Smooth muscle cell (in vitro differentiated cells): Measurements from ENCODE around the gene VTA1. TPM values are rescaled to one million over a fixed set of nuclear protein-coding genes. Genes with fewer than 3 reads are reported as not detected.

Source experiments
- DNase-seq: peaks from one replicate; lab custom pipeline; 2025; ENCODE audit not compliant: unreplicated experiment; lab: John Stamatoyannopoulos, UW
- H2AFZ ChIP-seq: fragments of 200-600 bp; sonication (generic); 2 replicates; pipeline ENCODE4 v1.6.0; 2016; ENCODE audit warnings: antibody characterized with exemption, low read depth, mild to moderate bottlenecking
- H3F3A ChIP-seq: fragments of 200-600 bp; sonication (generic); 2 replicates; pipeline ENCODE4 v1.6.0; 2017; ENCODE audit warnings: antibody characterized with exemption, low read depth
- H3K27ac ChIP-seq: fragments of 200-600 bp; sonication (generic); 2 replicates; pipeline ENCODE4 v1.5.1; 2016; ENCODE audit warnings: low read depth, mild to moderate bottlenecking
- H3K27me3 ChIP-seq: fragments of 200-600 bp; sonication (generic); 2 replicates; pipeline ENCODE4 v1.6.1; 2016; ENCODE audit warnings: low read depth, mild to moderate bottlenecking
- H3K36me3 ChIP-seq: fragments of 200-600 bp; sonication (generic); 2 replicates; pipeline ENCODE4 v1.5.1; 2016; ENCODE audit warnings: low read depth
- H3K4me1 ChIP-seq: fragments of 200-600 bp; sonication (generic); 2 replicates; pipeline ENCODE4 v1.5.1; 2016; ENCODE audit warnings: low read depth
- H3K4me2 ChIP-seq: fragments of 200-600 bp; sonication (generic); 2 replicates; pipeline ENCODE4 v1.6.0; 2016; ENCODE audit warnings: mild to moderate bottlenecking
- H3K4me3 ChIP-seq: fragments of 200-600 bp; sonication (generic); 2 replicates; pipeline ENCODE4 v1.5.1; 2016; ENCODE audit warnings: mild to moderate bottlenecking
- H3K79me2 ChIP-seq: fragments of 200-600 bp; sonication (generic); 2 replicates; pipeline ENCODE4 v1.6.0; 2016; ENCODE audit warnings: low read depth, mild to moderate bottlenecking
- H3K9ac ChIP-seq: fragments of 200-600 bp; sonication (generic); 2 replicates; pipeline ENCODE4 v1.6.0; 2016; ENCODE audit warnings: low read depth
- H3K9me3 ChIP-seq: fragments of 200-600 bp; sonication (generic); replicated peaks from 2 replicates; pipeline ENCODE4 v1.5.1; 2016; ENCODE audit warnings: low read depth
- H4K20me1 ChIP-seq: fragments of 200-600 bp; sonication (generic); 2 replicates; pipeline ENCODE4 v1.6.0; 2016; ENCODE audit warnings: low read depth
- WGBS: methylation state at CpG from one replicate; pipeline ENCODE4 v1.1.7; 2016; ENCODE audit warnings: low lambda C conversion rate; 5-methylcytosine and 5-hydroxymethylcytosine counted together
- polyA plus RNA-seq: library from polyadenylated mRNA; unstranded; fragments of >200 nt; fragmentation: Nextera tagmentation; extraction: Ambion mirVana; gene quantifications from 2 replicates; pipeline ENCODE4 v1.2.1, GENCODE V29; 2016
- total RNA-seq: library from RNA; depleted of rRNA; stranded (reverse); fragments of >200 nt; gene quantifications from 2 replicates; pipeline ENCODE4 v1.2.3, GENCODE V29; 2014
- TF ChIP-seq, protein P1 (sequence below): fragments of 200-600 bp; sonication (generic); IDR thresholded peaks from 2 replicates; pipeline ENCODE4 v1.5.1; 2017; ENCODE audit warnings: borderline replicate concordance, mild to moderate bottlenecking, antibody characterized with exemption; ENCODE audit not compliant: insufficient read depth, poor library complexity, severe bottlenecking

The VTA1 gene
- total and polyA plus RNA-seq, 2 experiments from 2014 or later: 58.5 to 94.1 TPM

DNA sequence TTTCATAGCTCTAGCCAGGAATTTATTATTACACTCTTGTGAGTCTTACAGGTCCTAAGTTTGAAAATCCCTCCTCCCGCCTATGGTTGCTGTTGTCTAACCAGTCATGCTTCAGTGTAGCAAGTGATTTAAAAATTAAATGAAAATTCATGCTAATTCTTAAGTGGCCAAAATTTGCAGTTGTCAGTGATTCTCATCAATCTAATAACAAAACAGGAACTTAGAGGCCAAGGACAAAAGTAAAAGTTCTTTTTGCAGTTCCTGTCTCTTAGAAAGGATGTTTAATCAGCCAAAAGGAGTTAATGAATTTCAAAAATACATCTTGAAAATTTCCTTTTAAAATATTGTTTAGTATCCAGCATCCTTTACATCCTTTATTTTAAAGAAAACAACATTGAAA is 36.3 kb downstream of the VTA1 start:
- H3K9ac ChIP-seq: no peak overlapping the region
- H3K79me2 ChIP-seq: no peaks in the 10 kb centered on the region
- no peaks in the 10 kb centered on the region for H3K9me3 ChIP-seq
- no peak for DNase-seq
- H4K20me1 ChIP-seq: no peaks in the 10 kb centered on the region
- no peaks in the 10 kb centered on the region for H3K27me3 ChIP-seq
- no peak overlapping the region for H3K4me2 ChIP-seq
- H3K27ac ChIP-seq: no peak overlapping the region
- no peaks in the 10 kb centered on the region for H3F3A ChIP-seq
- no peak overlapping the region for H2AFZ ChIP-seq
- TF ChIP-seq, protein P1, sequence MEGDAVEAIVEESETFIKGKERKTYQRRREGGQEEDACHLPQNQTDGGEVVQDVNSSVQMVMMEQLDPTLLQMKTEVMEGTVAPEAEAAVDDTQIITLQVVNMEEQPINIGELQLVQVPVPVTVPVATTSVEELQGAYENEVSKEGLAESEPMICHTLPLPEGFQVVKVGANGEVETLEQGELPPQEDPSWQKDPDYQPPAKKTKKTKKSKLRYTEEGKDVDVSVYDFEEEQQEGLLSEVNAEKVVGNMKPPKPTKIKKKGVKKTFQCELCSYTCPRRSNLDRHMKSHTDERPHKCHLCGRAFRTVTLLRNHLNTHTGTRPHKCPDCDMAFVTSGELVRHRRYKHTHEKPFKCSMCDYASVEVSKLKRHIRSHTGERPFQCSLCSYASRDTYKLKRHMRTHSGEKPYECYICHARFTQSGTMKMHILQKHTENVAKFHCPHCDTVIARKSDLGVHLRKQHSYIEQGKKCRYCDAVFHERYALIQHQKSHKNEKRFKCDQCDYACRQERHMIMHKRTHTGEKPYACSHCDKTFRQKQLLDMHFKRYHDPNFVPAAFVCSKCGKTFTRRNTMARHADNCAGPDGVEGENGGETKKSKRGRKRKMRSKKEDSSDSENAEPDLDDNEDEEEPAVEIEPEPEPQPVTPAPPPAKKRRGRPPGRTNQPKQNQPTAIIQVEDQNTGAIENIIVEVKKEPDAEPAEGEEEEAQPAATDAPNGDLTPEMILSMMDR: no peak
- peaks cover 3% of the 10 kb centered on the region for H3K36me3 ChIP-seq
- 95% methylated on average over 1 of the region's 1 CpG for WGBS
- H3K4me1 ChIP-seq: no peaks in the 10 kb centered on the region
- no peak overlapping the region for H3K4me3 ChIP-seq

DNA sequence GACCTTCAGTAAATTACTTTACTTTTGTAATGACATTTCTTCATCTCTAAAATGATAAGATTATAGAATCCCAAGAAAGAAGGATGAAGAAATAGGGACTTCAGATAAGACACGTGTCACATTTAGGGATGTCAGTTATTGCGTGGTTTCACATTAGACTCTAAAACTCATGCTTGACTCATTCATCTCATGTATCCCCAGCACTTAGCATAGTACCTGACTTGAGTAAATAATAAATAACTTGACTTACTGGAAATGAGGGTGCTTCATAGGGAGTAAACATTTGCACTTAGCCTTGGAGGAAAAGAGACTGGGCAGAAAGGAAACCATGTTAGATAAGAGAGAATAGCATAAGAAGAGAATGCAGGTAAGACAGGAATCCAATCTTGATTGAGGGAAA is 37.2 kb downstream of the VTA1 start:
- Histone ChIP-seq H3K9ac (no peak overlapping the region), H4K20me1 (no peaks in the 10 kb centered on the region), H3K27ac (no peak overlapping the region), H3K9me3 (no peaks in the 10 kb centered on the region), H3K4me2 (no peak overlapping the region), H3K36me3 (no peaks in the 10 kb centered on the region), H3K27me3 (no peaks in the 10 kb centered on the region), H3K4me3 (no peak overlapping the region), H3K4me1 (no peaks in the 10 kb centered on the region), H3K79me2 (no peaks in the 10 kb centered on the region), H3F3A (no peaks in the 10 kb centered on the region), H2AFZ (no peak overlapping the region)
- 93% methylated on average over 2 of the region's 2 CpGs for WGBS
- no peak for DNase-seq
- TF ChIP-seq, protein P1: no peak

DNA sequence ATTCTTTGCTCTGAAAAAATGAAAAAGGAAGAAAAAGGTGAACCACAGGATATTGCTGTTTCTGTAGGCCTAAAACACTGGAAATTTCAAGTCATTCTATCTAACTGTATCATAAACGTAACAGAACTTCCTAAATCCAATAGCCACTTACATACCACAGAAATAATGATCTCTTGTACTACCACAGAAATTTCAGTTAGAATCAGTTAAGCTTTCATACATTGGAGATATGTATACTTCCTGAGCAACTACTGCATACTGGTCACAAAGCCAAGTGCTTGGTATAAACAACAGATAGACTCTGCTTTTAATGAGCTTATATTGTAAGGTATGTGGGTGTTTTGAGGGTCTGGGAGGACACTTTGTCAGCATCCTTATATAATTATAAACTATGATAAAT is 38.6 kb downstream of the VTA1 start:
- no peak overlapping the region for H3K9ac ChIP-seq
- no peaks in the 10 kb centered on the region for H3F3A ChIP-seq
- 96% methylated on average over 1 of the region's 1 CpG for WGBS
- H3K79me2 ChIP-seq: no peaks in the 10 kb centered on the region
- no peak overlapping the region for H2AFZ ChIP-seq
- H4K20me1 ChIP-seq: no peaks in the 10 kb centered on the region
- no peak overlapping the region for H3K4me2 ChIP-seq
- TF ChIP-seq, protein P1: no peak
- peaks cover 3% of the 10 kb centered on the region for H3K36me3 ChIP-seq
- no peaks in the 10 kb centered on the region for H3K9me3 ChIP-seq
- no peak for DNase-seq
- no peak overlapping the region for H3K4me3 ChIP-seq
- H3K27me3 ChIP-seq: no peaks in the 10 kb centered on the region
- H3K4me1 ChIP-seq: no peaks in the 10 kb centered on the region
- no peak overlapping the region for H3K27ac ChIP-seq

DNA sequence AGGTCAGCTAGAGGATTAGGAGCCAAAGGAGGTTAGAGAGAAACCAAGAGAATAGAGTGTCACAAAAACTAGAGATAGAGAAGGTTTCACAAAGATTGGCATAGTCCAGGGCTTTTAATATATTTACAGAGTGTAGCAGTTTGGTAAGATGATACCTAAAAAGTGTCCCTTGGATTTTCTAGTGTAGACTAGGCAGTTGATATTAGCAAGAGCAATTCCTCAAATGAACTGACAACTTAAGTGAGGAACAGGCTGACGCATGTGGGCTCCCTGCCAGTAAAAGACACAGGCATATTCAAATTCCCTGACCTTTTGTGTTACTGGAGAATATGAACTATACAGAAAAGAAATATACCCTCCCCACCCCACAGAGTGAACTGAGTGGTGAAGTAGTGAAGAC is 40.1 kb downstream of the VTA1 start:
- 86% methylated on average over 1 of the region's 1 CpG for WGBS

More for the DNA sequence above, 40.1 kb downstream of the VTA1 start:
- no peak for DNase-seq
- Histone ChIP-seq H3K36me3 (peaks cover 4% of the 10 kb centered on the region), H3K9ac (no peak overlapping the region), H3K9me3 (no peaks in the 10 kb centered on the region), H3K4me3 (no peak overlapping the region), H2AFZ (no peak overlapping the region), H3K4me2 (no peak overlapping the region), H3K79me2 (no peaks in the 10 kb centered on the region), H3K27ac (no peak overlapping the region), H3F3A (no peaks in the 10 kb centered on the region), H4K20me1 (no peaks in the 10 kb centered on the region), H3K27me3 (no peaks in the 10 kb centered on the region), H3K4me1 (no peaks in the 10 kb centered on the region)
- TF ChIP-seq, protein P1: no peak
